ENCODE data around the gene VPS8. TPM values are rescaled to one million over a fixed set of nuclear protein-coding genes. Genes with fewer than 3 reads are reported as not detected.

Gene VPS8
- total RNA-seq, 1 experiment from 2014 or later, result 39.7 TPM

DNA sequence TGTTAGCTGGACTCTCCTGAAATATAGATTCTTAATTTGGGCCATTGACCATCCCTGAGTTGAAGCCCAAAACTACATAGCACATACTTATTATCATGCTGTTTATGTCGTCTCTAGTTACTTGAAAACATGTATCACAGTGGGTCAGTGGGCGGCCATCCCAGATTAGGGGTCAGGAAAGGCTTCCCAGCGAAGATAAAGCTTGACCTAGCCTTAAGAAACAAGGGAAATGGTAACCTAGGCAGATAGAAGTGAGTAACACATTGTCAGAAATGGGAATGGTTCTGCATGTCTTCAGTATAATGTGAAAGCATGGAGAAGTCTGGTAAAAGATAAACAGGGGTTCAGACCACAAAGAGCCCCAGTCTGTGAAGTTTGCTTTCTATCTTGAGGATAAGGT, 216.2 kb downstream of the VPS8 start:
- WGBS (ENCODE audit: extremely low coverage, insufficient read length, low lambda C conversion rate), result no CpG with 5 or more reads among the region's 3 CpGs
- Histone ChIP-seq H3T11ph (ENCODE audit: low read length) (no peak overlapping the region), H2AK5ac (ENCODE audit: insufficient read length, low read length) (no peak overlapping the region), H2BK15ac (ENCODE audit: low read depth, low read length) (no peak overlapping the region), H3K79me2 (ENCODE audit: insufficient read depth, low read length) (no peaks in the 10 kb centered on the region), H3K14ac (ENCODE audit: insufficient read depth, low read length) (no peak overlapping the region), H4K8ac (replicated peaks; ENCODE audit: insufficient read length, low read depth, low read length) (no peak overlapping the region), H3K18ac (ENCODE audit: insufficient read length, low read depth, low read length) (no peak overlapping the region), H4K91ac (ENCODE audit: insufficient read length, low read depth, low read length) (no peak overlapping the region), H3K27ac (ENCODE audit: insufficient read length, low read depth, low read length) (no peak overlapping the region), H2BK20ac (ENCODE audit: low read depth, low read length, poor library complexity, severe bottlenecking) (no peak overlapping the region), H3K23ac (ENCODE audit: insufficient read length, low read depth, low read length) (no peak overlapping the region), H4K5ac (ENCODE audit: insufficient read length, low read depth, low read length) (no peak overlapping the region), H2BK5ac (ENCODE audit: insufficient read length, low read length) (no peak overlapping the region), H2AFZ (ENCODE audit: low read length) (no peak overlapping the region), H4K20me1 (ENCODE audit: control insufficient read depth, insufficient read depth, insufficient read length) (no peaks in the 10 kb centered on the region), H3K4me1 (ENCODE audit: insufficient read depth, low read length) (no peaks in the 10 kb centered on the region; the same call in 1 of the 2 replicates), H3K9ac (ENCODE audit: extremely low read depth, insufficient read length, low read length) (no peak overlapping the region), H2BK12ac (ENCODE audit: insufficient read length, low read depth, low read length) (no peak overlapping the region), H3K27me3 (ENCODE audit: insufficient read depth, low read length) (no peaks in the 10 kb centered on the region), H3K23me2 (ENCODE audit: insufficient read length, low read depth, low read length, poor library complexity, severe bottlenecking) (no peaks in the 10 kb centered on the region), H3K79me1 (ENCODE audit: insufficient read depth, low read depth, low read length, poor library complexity, severe bottlenecking) (no peaks in the 10 kb centered on the region), H3K4ac (ENCODE audit: low read depth, low read length) (no peak overlapping the region), H3K4me2 (ENCODE audit: insufficient read depth, insufficient read length, low read length) (no peak overlapping the region), H3K9me3 (ENCODE audit: control insufficient read depth, low read depth, low read length) (no peaks in the 10 kb centered on the region), H2BK120ac (ENCODE audit: low read depth, low read length, poor library complexity, severe bottlenecking) (no peak overlapping the region), H3K56ac (ENCODE audit: insufficient read length, low read depth, low read length) (no peak overlapping the region)
- Mint-ChIP-seq H3K4me1 (peaks cover 5% of the 10 kb centered on the region in 2 experiments), H3K4me3 (no peak overlapping the region), H3K36me3 (ENCODE audit: insufficient read depth in 1 of 3, low read depth in 3 of 3) (peaks cover 3 to 7% (median 5%) of the 10 kb centered on the region in 3 experiments; a peak in 5 of 7 replicates), H3K27me3 (ENCODE audit: low read depth) (no peaks in the 10 kb centered on the region), H3K27ac (no peak overlapping the region), H3K9me3 (no peaks in the 10 kb centered on the region)
- TF ChIP-seq, protein P1, sequence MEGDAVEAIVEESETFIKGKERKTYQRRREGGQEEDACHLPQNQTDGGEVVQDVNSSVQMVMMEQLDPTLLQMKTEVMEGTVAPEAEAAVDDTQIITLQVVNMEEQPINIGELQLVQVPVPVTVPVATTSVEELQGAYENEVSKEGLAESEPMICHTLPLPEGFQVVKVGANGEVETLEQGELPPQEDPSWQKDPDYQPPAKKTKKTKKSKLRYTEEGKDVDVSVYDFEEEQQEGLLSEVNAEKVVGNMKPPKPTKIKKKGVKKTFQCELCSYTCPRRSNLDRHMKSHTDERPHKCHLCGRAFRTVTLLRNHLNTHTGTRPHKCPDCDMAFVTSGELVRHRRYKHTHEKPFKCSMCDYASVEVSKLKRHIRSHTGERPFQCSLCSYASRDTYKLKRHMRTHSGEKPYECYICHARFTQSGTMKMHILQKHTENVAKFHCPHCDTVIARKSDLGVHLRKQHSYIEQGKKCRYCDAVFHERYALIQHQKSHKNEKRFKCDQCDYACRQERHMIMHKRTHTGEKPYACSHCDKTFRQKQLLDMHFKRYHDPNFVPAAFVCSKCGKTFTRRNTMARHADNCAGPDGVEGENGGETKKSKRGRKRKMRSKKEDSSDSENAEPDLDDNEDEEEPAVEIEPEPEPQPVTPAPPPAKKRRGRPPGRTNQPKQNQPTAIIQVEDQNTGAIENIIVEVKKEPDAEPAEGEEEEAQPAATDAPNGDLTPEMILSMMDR (conservative IDR thresholded peaks at IDR 0.05), result no peak
- DNase-seq, result no peak
